Kidney (tissue), 14 donors: ENCODE measurements around the gene NOL3. TPM values are rescaled to one million over a fixed set of nuclear protein-coding genes. Genes with fewer than 3 reads are reported as not detected.

Experiments
- DNase-seq, 5 donors: peaks; one replicate each; pipeline ENCODE4 v3.0.0-alpha.2; 2013 to 2020
- FAIRE-seq: peaks from 2 replicates; lab custom pipeline; 2012; peaks lifted over from hg19 to GRCh38; lab: Jason Lieb, UNC
- H3K27ac ChIP-seq, 2 donors: one replicate each; pipeline ENCODE4 v1.7.0; 2013; ENCODE audit warnings: low read depth in 2 of 2, low read length in 2 of 2, inconsistent platforms in 1 of 2
- H3K27me3 ChIP-seq: one replicate; pipeline ENCODE4 v1.7.1; 2013; ENCODE audit warnings: low read length, inconsistent platforms; ENCODE audit not compliant: control insufficient read depth, insufficient read depth
- H3K36me3 ChIP-seq, 3 donors: one replicate each; pipeline versions ENCODE4 v1.7.0 to v1.7.1; 2013; ENCODE audit warnings: low read length in 3 of 3, control low read depth in 1 of 3, inconsistent platforms in 1 of 3; ENCODE audit not compliant: insufficient read depth in 3 of 3, control insufficient read depth in 2 of 3
- H3K4me1 ChIP-seq, 3 donors: one replicate each; pipeline versions ENCODE4 v1.7.0 to v1.7.1; 2013; ENCODE audit warnings: low read length in 3 of 3, inconsistent platforms in 1 of 3, low read depth in 1 of 3; ENCODE audit not compliant: control insufficient read depth in 2 of 3, insufficient read depth in 2 of 3
- H3K4me3 ChIP-seq, 3 donors: one replicate each; pipeline versions ENCODE4 v1.7.0 to v1.8.1; 2013; ENCODE audit warnings: low read length in 3 of 3, control low read depth in 1 of 3, inconsistent platforms in 1 of 3
- H3K9ac ChIP-seq, 3 donors: one replicate each; pipeline versions ENCODE4 v1.7.0 to v1.7.1; 2013; ENCODE audit warnings: low read length in 3 of 3, control low read depth in 1 of 3, inconsistent platforms in 1 of 3
- H3K9me3 ChIP-seq, 3 donors: one replicate each; pipeline versions ENCODE4 v1.7.0 to v1.7.1; 2013; ENCODE audit warnings: low read length in 3 of 3, control low read depth in 1 of 3, inconsistent platforms in 1 of 3; ENCODE audit not compliant: control insufficient read depth in 2 of 3, insufficient read depth in 1 of 3
- CTCF ChIP-seq: IDR thresholded peaks from 3 replicates; pipeline ENCODE4 v1.5.1; 2012; ENCODE audit warnings: mild to moderate bottlenecking, moderate library complexity, borderline replicate concordance; ENCODE audit not compliant: insufficient read depth; ENCODE audit errors: extremely low read depth
- intact Hi-C: fragments of 100-400 bp; cut with DNase I; formaldehyde crosslinking; loops from one replicate; pipeline ENCODE4 v1.11.1; 2022
- polyA plus RNA-seq: library from polyadenylated mRNA; stranded (reverse); fragments of 350-450 nt; fragmentation: Illumina TruSeq; extraction: RNeasy Lipid Tissue Mini Kit (QIAGEN cat#74804); gene quantifications from one replicate; pipeline ENCODE4 v1.2.3, GENCODE V29; 2014; ENCODE audit warnings: low read depth, low replicate concordance; ENCODE audit not compliant: insufficient read depth
- total RNA-seq: library from RNA; stranded (reverse); fragmentation: NEBNext Ultra II Directional; extraction: Animal tissue kit (Norgen Biotek cat#: 25700); gene quantifications from one replicate; pipeline ENCODE4 v1.2.1, GENCODE V29; 2021
- donor health status: control.
- donor health status: control.
- donor health status: control.
- donor health status: control.
- donor health status: control.
- donor health status: DM: yes; HTN: yes; CAD: no.
- donor health status: Normal renal cell carcinoma (clear cell type).

NOL3 gene
- total and polyA plus RNA-seq, 2 donors from 2014 or later = 35.3 to 36.4 TPM

DNA sequence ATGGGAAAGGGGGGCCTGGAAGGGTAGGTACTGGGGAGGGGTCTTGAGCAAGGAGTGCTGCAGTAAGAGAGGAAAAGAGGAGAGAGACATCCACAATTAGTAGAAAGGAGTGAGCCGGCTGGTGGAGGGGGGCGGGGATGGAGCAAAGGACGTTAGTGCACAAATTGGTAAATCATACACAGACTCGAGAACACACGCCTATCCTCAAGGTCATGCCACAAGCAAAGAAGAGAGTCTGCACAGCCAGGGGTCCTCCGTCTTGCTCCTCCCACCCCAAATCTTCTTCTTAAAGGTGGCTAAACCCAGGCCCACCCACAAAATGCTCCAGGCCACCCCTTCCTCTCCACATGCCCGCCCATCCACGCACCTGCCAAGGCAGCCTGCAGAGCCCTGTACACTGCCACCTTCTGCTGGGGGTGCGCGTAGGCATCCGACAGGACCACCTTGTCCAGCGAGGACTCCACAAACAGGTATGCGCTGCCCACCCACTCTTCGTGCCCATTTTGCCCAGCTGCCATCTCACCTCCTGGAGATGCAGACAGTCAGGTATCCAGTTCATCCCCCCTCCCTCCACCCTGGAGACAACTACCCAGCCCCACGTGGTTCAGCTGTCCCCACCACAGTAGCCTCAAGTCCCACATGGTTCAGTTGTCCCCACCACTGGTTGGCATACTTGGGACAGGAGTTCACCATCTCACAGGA lies 14.0 kb upstream of the NOL3 start:
- DNase-seq (peak in 2 of 5 donors; percentile 61 to 67), FAIRE-seq (no peak)
- Histone ChIP-seq H3K4me1 (peaks cover 0 to 25% (median 4%) of the 10 kb centered on the region in 3 donors), H3K9ac (no peak overlapping the region), H3K27ac (no peak overlapping the region), H3K36me3 (no peaks in the 10 kb centered on the region), H3K4me3 (peak overlapping the region in 1 of 3 donors; percentile 5), H3K27me3 (peaks cover 38% of the 10 kb centered on the region), H3K9me3 (no peaks in the 10 kb centered on the region)
- no peak for TF ChIP-seq CTCF
- intact Hi-C loops = no loop called here

- H3K9ac ChIP-seq = no peak overlapping the region
- no peaks in the 10 kb centered on the region for H3K9me3 ChIP-seq
- DNase-seq = peak in 1 of 5 donors; percentile 15
- no peak for FAIRE-seq
- intact Hi-C loops = no loop called here
- peaks cover 0 to 24% (median 6%) of the 10 kb centered on the region in 3 donors for H3K4me1 ChIP-seq
- H3K27me3 ChIP-seq = peaks cover 47% of the 10 kb centered on the region
- TF ChIP-seq CTCF = no peak
- no peaks in the 10 kb centered on the region for H3K36me3 ChIP-seq
- H3K4me3 ChIP-seq = no peak overlapping the region
- H3K27ac ChIP-seq = no peak overlapping the region
Measured at GRCh38 chr16:67157106-67157748, 13.1 kb upstream of the NOL3 start.

DNA sequence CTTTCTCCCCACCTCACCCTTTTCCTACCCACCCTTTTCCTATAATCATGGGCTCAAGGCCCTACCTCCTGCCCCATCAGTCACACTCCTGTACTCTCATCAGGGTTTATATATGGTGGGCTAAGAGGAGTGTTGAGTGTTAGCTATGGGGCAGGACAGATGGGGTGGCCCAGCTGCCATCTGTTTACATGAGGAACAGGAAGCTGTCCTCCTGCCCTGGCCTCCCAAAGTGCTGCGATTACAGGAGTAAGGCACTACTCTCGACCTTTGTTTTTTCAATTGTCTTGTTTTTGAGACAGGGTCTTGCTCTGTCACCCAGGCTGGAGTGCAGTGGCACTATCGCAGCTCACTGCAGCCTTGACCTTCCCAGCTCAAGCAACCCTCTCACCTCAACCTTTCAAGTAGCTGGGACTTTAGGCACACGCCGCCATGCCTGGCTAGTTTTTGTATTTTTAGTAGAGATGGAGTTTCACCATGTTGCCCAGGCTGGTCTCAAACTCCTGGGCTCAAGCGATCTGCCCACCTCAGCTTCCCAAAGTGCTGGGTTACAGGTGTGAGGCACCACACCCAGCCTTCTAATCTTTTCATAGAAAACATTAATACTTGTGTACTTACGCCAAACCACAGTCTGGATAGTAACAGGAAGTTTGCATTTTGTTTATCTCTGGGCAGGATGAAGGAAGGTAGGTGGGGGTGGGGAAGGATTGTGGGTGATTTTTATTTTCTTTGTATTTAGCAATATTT lies 12.3 kb upstream of the NOL3 start:
- peaks cover 0 to 32% (median 6%) of the 10 kb centered on the region in 3 donors for H3K4me1 ChIP-seq
- H3K27ac ChIP-seq = no peak overlapping the region
- no peak for TF ChIP-seq CTCF
- no peaks in the 10 kb centered on the region for H3K9me3 ChIP-seq
- no peaks in the 10 kb centered on the region for H3K36me3 ChIP-seq
- no peak overlapping the region for H3K4me3 ChIP-seq
- FAIRE-seq = no peak
- intact Hi-C loops = no loop called here
- DNase-seq = peak in 1 of 5 donors; percentile 40
- peaks cover 54% of the 10 kb centered on the region for H3K27me3 ChIP-seq
- no peak overlapping the region for H3K9ac ChIP-seq
